Activated CD4-positive, alpha-beta T cell treated with anti-CD3 and anti-CD28 coated beads, Interleukin-2, amount 10 ng/mL, durations not matched to agents 7 days and 5 days (primary cell): ENCODE measurements around the gene SPECC1. TPM values are rescaled to one million over a fixed set of nuclear protein-coding genes. Genes with fewer than 3 reads are reported as not detected.
"Not testable (repeated sequence)": the region's sequence is repeated elsewhere in the genome, so short reads cannot be mapped to it uniquely, and the experiment has no call there.

Experiments used
- CTCF ChIA-PET: fragments of 350-600 bp; sonication (Branson Sonifier 250); formaldehyde crosslinking; loops from one replicate; lab custom pipeline; 2021; ENCODE audit warnings: antibody characterized with exemption; lab: Charles Lee
- POLR2A ChIA-PET: fragments of 350-600 bp; sonication (Branson Sonifier 250); formaldehyde crosslinking; loops from one replicate; lab custom pipeline; 2021; ENCODE audit warnings: antibody characterized with exemption; lab: Charles Lee
- DNase-seq: peaks from one replicate; pipeline ENCODE4 v3.0.0-alpha.2; 2020
- H3K27ac Mint-ChIP-seq: one replicate; pipeline ENCODE4 v1.8.0; 2021; ENCODE audit warnings: mild to moderate bottlenecking, moderate library complexity, mixed read lengths
- H3K27me3 Mint-ChIP-seq: one replicate; pipeline ENCODE4 v1.8.0; 2021; ENCODE audit warnings: mixed read lengths
- H3K36me3 Mint-ChIP-seq: one replicate; pipeline ENCODE4 v1.8.0; 2021; ENCODE audit warnings: low read depth, mixed read lengths
- H3K4me1 Mint-ChIP-seq: one replicate; pipeline ENCODE4 v1.8.0; 2021; ENCODE audit warnings: mixed read lengths
- H3K4me3 Mint-ChIP-seq: one replicate; pipeline ENCODE4 v1.8.0; 2021; ENCODE audit warnings: mild to moderate bottlenecking, moderate library complexity, mixed read lengths
- H3K9me3 Mint-ChIP-seq: one replicate; pipeline ENCODE4 v1.8.0; 2021; ENCODE audit warnings: mixed read lengths
- total RNA-seq, 2 experiments: library from RNA; stranded (reverse); gene quantifications; one replicate each; pipeline ENCODE4 v1.2.3, GENCODE V29; 2021

SPECC1 gene
- total RNA-seq, 2 experiments from 2014 or later: 3.7 to 4.9 TPM

GRCh38 chr17:19991252-19991885 is 17.8 kb upstream of the SPECC1 start:
- Mint-ChIP-seq H3K4me1 (peaks cover 7% of the 10 kb centered on the region), H3K4me3 (no peak overlapping the region), H3K27me3 (peaks cover 3% of the 10 kb centered on the region), H3K36me3 (no peaks in the 10 kb centered on the region), H3K27ac (no peak overlapping the region), H3K9me3 (no peaks in the 10 kb centered on the region)
- DNase-seq: no peak
- ChIA-PET CTCF (no interaction called here), POLR2A (no interaction called here)

- Mint-ChIP-seq H3K27ac (peak overlapping the region; percentile 60), H3K27me3 (peaks cover 8% of the 10 kb centered on the region), H3K36me3 (no peaks in the 10 kb centered on the region), H3K4me3 (no peak overlapping the region), H3K4me1 (peaks cover 10% of the 10 kb centered on the region), H3K9me3 (no peaks in the 10 kb centered on the region)
- DNase-seq: peak; percentile 79
- POLR2A ChIA-PET: interaction anchor here (0.7 kb wide), 1 partner anchor 270 kb away, joined by 5 read pairs; no protein-coding TSS in a partner anchor
- CTCF ChIA-PET: interaction anchor here (0.6 to 2.7 kb wide), 13 partner anchors 11 to 817 kb away, joined by 3 to 16 read pairs (median 4); partner anchors contain the start of genes AKAP10 and SPECC1
These were observed 16.1 kb upstream of the SPECC1 start for GRCh38 chr17:19992803-19993713.

GRCh38 chr17:19996086-19996485 is 13.1 kb upstream of the SPECC1 start:
- Mint-ChIP-seq H3K4me3 (no peak overlapping the region), H3K36me3 (no peaks in the 10 kb centered on the region), H3K27me3 (peaks cover 6% of the 10 kb centered on the region), H3K4me1 (peaks cover 10% of the 10 kb centered on the region), H3K9me3 (no peaks in the 10 kb centered on the region), H3K27ac (no peak overlapping the region)
- ChIA-PET CTCF (no interaction called here), POLR2A (no interaction called here)
- DNase-seq: no peak

DNA sequence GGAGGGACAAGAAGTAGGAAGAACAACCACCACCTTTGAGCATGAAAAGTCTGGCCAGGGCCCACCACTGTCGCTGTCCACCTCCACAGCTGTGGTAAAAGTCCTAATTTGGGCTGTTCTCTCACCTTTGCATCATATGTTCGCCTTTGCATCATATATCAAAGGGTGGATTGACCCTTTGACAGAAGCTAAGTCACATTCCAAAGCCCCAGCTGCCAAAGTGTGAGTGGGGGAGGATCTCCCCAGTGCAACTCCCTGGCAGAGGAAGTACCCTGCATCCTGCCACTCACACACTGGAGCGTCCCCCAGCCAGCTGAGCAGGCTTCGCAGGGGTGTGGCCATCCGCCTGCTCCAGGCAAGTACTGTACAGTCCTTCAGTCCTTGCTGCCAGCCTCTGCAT is 12.7 kb upstream of the SPECC1 start:
- no peaks in the 10 kb centered on the region for H3K36me3 Mint-ChIP-seq
- no peak overlapping the region for H3K27ac Mint-ChIP-seq
- ChIA-PET POLR2A (no interaction called here), CTCF (no interaction called here)
- H3K4me3 Mint-ChIP-seq: no peak overlapping the region
- no peaks in the 10 kb centered on the region for H3K9me3 Mint-ChIP-seq
- no peak for DNase-seq
- H3K4me1 Mint-ChIP-seq: peaks cover 10% of the 10 kb centered on the region
- peaks cover 6% of the 10 kb centered on the region for H3K27me3 Mint-ChIP-seq

GRCh38 chr17:20008242-20009051 is 712 bp upstream of the SPECC1 start:
- Mint-ChIP-seq H3K36me3 (no peaks in the 10 kb centered on the region), H3K27ac (no peak overlapping the region), H3K9me3 (no peaks in the 10 kb centered on the region), H3K4me3 (peak overlapping the region; percentile 85), H3K4me1 (peaks cover 14% of the 10 kb centered on the region), H3K27me3 (peaks cover 63% of the 10 kb centered on the region)
- ChIA-PET POLR2A (no interaction called here), CTCF (interaction anchor here (0.7 to 2.8 kb wide), 8 partner anchors 9 to 1258 kb away, joined by 3 to 16 read pairs (median 4); no protein-coding TSS in a partner anchor)
- no peak for DNase-seq

GRCh38 chr17:20009052-20009301 is 182 bp upstream of the SPECC1 start:
- Mint-ChIP-seq H3K4me3 (peak overlapping the region; percentile 85), H3K27ac (no peak overlapping the region), H3K27me3 (peaks cover 67% of the 10 kb centered on the region), H3K4me1 (peaks cover 14% of the 10 kb centered on the region), H3K36me3 (no peaks in the 10 kb centered on the region), H3K9me3 (no peaks in the 10 kb centered on the region)
- ChIA-PET CTCF (interaction anchor here (0.8 to 2.8 kb wide), 7 partner anchors 8 to 142 kb away, joined by 3 to 16 read pairs (median 3); no protein-coding TSS in a partner anchor), POLR2A (no interaction called here)
- no peak for DNase-seq

DNA sequence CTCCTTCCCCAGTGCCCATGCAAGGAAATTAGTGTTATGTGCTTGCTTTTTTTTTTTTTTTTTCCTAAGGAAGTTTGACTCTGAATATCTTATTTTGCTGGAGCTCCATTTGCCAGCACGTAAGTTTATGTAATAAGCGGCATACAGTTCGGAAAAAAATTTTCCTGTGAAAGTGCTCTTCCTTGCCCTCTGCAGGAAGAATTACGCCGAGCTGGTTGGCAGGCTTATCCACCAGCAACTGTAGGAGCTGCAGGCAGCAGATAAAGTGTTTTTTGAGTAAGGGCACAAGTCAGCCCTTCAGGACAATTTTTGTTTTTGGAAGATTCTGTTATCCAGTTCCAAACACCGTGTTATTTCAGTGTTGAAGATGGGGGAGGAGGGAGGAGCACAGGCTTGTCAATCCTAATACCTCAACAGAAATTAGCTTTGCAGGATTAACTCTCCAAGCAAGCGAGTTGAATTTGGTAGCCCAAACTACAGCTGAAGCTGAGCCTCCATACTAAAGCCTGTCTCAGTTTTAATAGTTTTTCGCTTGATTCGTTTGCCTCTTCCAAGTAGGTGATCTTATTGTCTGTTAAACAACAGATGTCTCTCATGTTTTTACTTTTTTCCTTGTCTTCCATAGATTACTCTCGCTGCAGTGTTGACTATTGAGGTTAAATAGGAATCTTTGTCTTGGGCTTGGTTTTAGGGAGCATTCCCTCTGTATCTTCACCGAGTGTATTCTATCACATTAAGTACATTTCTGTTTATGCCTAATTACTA is 1.1 kb downstream of the SPECC1 start:
- H3K9me3 Mint-ChIP-seq: no peaks in the 10 kb centered on the region
- CTCF ChIA-PET: interaction anchor here (0.6 to 2.8 kb wide), 2 partner anchors 17 to 1852 kb away, joined by 3 to 16 read pairs; no protein-coding TSS in a partner anchor
- peaks cover 71% of the 10 kb centered on the region for H3K27me3 Mint-ChIP-seq
- no peak for DNase-seq
- H3K27ac Mint-ChIP-seq: no peak overlapping the region
- peaks cover 14% of the 10 kb centered on the region for H3K4me1 Mint-ChIP-seq
- POLR2A ChIA-PET: no interaction called here
- no peaks in the 10 kb centered on the region for H3K36me3 Mint-ChIP-seq
- peak overlapping the region; percentile 68 for H3K4me3 Mint-ChIP-seq

DNA sequence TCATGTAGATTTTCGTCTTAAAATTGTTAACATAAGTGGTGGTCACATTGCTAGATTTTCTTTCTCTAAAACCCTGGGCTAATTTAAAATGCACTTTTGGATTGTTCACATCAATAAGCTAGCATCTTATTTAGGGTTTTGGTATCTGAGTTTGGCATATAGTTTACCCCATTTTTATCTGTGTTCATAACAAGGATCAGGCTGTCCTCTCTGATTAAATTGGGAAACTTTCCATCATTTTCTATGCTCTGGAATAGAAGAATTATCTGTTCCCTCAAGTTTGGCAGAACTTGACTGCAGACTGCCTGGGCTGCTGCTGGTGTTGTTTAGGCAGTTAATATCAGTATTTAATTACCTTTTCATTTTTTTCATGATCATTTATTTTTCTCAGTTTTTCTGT is 1.8 kb downstream of the SPECC1 start:
- Mint-ChIP-seq H3K27ac (no peak overlapping the region), H3K4me1 (peaks cover 14% of the 10 kb centered on the region), H3K4me3 (no peak overlapping the region), H3K36me3 (no peaks in the 10 kb centered on the region), H3K9me3 (no peaks in the 10 kb centered on the region), H3K27me3 (peaks cover 66% of the 10 kb centered on the region)
- POLR2A ChIA-PET: no interaction called here
- CTCF ChIA-PET: no interaction called here
- no peak for DNase-seq

GRCh38 chr17:20012017-20012536 is 2.9 kb downstream of the SPECC1 start:
- CTCF ChIA-PET: interaction anchor here (0.6 kb wide), 1 partner anchor 598 kb away, joined by 5 read pairs; no protein-coding TSS in a partner anchor

GRCh38 chr17:20016475-20016992 is 7.4 kb downstream of the SPECC1 start:
- CTCF ChIA-PET: interaction anchor here (0.6 to 0.7 kb wide), 2 partner anchors 40 to 1496 kb away, joined by 3 to 4 read pairs; no protein-coding TSS in a partner anchor
- not testable (repeated sequence) for H3K4me1 Mint-ChIP-seq

More at GRCh38 chr17:20012017-20012536, 2.9 kb downstream of the SPECC1 start:
- Mint-ChIP-seq H3K9me3 (no peaks in the 10 kb centered on the region), H3K27ac (no peak overlapping the region), H3K27me3 (peaks cover 55% of the 10 kb centered on the region), H3K36me3 (no peaks in the 10 kb centered on the region), H3K4me1 (peaks cover 14% of the 10 kb centered on the region), H3K4me3 (no peak overlapping the region)
- POLR2A ChIA-PET: no interaction called here
- no peak for DNase-seq

DNA sequence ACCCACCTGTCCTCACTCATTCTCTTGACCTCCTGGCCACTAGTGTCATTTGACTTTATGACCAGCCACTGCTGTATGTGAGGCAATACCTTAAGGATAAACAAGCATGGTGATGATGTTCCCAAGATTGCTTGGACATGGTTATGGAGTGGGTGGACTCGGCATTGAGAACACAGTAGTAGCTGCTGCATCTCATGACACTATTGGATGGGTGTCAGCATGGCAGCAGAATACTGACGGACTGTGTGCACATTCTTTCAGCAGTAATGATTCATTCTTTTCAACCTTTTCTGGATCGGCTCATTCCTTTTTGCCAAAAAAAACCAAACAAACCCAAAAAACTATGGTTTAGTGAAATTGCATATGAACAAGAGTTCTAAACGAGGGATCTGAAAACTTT is 13.5 kb downstream of the SPECC1 start:
- H3K27me3 Mint-ChIP-seq: peaks cover 25% of the 10 kb centered on the region
- no peaks in the 10 kb centered on the region for H3K36me3 Mint-ChIP-seq
- ChIA-PET CTCF (interaction anchor here (0.6 to 0.9 kb wide), 2 partner anchors 30 to 47 kb away, joined by 3 read pairs; no protein-coding TSS in a partner anchor), POLR2A (no interaction called here)
- no peak for DNase-seq
- no peak overlapping the region for H3K27ac Mint-ChIP-seq
- H3K9me3 Mint-ChIP-seq: no peaks in the 10 kb centered on the region
- no peaks in the 10 kb centered on the region for H3K4me1 Mint-ChIP-seq
- no peak overlapping the region for H3K4me3 Mint-ChIP-seq

More at GRCh38 chr17:20016475-20016992, 7.4 kb downstream of the SPECC1 start:
- DNase-seq, POLR2A ChIA-PET, H3K4me3 Mint-ChIP-seq, H3K9me3 Mint-ChIP-seq, H3K27ac Mint-ChIP-seq, H3K36me3 Mint-ChIP-seq: not testable (repeated sequence)
- H3K27me3 Mint-ChIP-seq: peaks cover 33% of the 10 kb centered on the region
